ENCODE data around the gene BEST3. TPM values are rescaled to one million over a fixed set of nuclear protein-coding genes. Genes with fewer than 3 reads are reported as not detected.
"Not testable (repeated sequence)": the region's sequence is repeated elsewhere in the genome, so short reads cannot be mapped to it uniquely, and the experiment has no call there.

BEST3 gene
- total RNA-seq, 1 donor from 2014 or later: 0.55 TPM

DNA sequence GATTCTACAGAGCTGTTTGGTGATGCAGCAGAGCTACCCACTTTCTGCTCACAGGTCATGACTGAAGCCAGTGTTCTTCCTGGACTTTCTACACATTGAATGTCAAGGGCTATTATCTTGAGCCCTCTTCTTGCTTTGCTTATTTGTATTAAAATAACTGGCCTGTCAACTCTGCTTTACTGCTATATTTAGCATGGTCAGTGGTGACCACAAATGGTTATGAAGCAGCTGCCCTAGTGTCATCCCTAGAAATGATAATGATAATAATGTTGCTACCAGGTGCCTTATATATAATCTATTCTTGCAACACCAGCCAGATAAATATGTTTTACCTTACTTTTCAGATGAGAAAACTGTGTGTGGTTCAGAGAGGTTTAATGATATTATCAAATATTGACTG lies 85.8 kb downstream of the BEST3 start:
- DNase-seq: no peak
- intact Hi-C loops (cut with micrococcal nuclease): no loop called here
- peak; percentile 20 for ATAC-seq

DNA sequence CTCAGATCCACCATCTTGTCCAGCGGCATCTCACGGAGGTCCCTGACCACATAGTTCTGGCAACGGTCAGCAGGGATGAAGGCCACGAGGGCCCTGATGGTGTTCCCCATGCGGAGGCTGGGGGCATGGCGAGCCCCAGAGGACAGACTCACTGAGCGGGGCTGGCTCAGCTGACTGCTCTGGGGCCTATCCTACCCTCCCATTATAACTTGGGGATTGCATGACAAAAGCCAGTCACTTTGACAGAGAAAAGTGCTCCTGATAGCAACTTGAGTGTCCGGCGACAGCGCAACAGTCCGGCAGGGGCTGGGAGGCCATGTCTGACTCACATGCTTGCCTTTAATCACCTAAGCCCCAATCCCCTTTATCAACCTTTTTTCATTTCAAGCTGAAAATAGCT lies 88.4 kb downstream of the BEST3 start, which contains the start of gene LRRC10:
Gene LRRC10 (minus strand): TSS at position 179 of the 400 bp plus-strand sequence. CDS start 69 bp downstream, at position 110.
- DNase-seq: peak; percentile 71
- intact Hi-C loops (cut with micrococcal nuclease): no loop called here
- ATAC-seq: peak; percentile 89

DNA sequence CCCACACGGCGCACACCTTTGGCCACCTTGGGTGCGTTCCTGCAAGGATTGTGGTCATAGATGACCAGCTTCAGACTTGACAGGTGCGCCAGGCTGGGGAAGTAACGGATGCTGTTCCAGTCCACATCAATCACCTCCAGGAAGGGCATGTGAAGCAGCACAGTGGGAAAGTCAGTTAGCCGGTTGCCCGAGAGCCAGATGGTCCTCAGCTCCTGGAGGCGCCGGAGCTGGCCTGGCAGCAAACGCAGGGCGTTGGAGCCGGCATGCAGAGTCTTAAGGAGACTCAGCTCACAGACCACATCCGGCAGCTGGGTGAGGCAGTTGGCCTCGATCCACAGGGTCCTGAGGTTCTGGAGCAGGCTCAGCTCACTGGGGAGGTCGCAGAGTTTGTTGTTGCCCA lies 89.0 kb downstream of the BEST3 start:
- intact Hi-C loops (cut with micrococcal nuclease): no loop called here
- DNase-seq (no peak), ATAC-seq (peak; percentile 35)

DNA sequence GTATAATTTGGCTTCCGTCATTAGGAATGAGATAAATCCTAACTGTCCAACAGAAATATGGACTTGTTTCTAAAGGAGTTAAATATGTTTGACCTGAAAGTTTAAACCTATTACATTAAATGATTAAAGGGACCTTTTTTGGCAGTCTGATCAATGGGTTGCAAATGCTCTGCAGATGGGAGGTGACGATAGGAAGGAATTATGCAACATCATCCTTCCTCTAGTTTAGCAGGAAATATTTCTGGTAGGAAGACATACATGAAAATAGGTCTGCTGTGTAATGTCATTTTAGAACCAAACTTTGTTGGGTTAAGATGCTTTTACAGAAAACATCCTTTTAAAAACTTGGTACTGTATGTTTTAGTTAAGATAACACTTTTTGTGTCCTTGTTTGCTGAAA lies 91.0 kb downstream of the BEST3 start:
- ATAC-seq (no peak), DNase-seq (no peak)
- intact Hi-C loops (cut with micrococcal nuclease): no loop called here

DNA sequence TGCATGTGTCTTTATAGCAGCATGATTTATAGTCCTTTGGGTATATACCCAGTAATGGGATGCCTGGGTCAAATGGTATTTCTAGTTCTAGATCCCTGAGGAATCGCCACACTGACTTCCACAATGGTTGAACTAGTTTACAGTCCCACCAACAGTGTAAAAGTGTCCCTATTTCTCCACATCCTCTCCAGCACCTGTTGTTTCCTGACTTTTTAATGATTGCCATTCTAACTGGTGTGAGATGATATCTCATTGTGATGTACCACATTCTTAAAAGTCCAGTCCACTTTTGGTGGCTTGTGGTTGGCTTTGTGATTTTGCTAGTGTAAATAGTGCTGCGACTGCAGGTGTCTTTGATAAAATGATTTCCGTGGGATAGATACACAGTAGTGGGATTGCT lies 94.8 kb downstream of the BEST3 start:
- DNase-seq; ATAC-seq; intact Hi-C loops (cut with micrococcal nuclease): not testable (repeated sequence)

Other genes starting within 250 kb of the BEST3 start
- 25.2 TPM for gene FRS2, start 228.9 kb downstream of the BEST3 start, total RNA-seq
- 89.1 TPM for gene CCT2, start 113.8 kb downstream of the BEST3 start, total RNA-seq
- gene LRRC10, start 88.4 kb downstream of the BEST3 start, total RNA-seq: 50.8 TPM
- 39.4 TPM for gene RAB3IP, start 39.6 kb upstream of the BEST3 start, total RNA-seq
- gene MYRFL, start 125.9 kb upstream of the BEST3 start, total RNA-seq: not detected

Measured in left ventricle myocardium superior (tissue), 1 donor.